ENCODE results near the gene MYOF. TPM values are rescaled to one million over a fixed set of nuclear protein-coding genes. Genes with fewer than 3 reads are reported as not detected.

The MYOF gene
- total RNA-seq, result 231 and 336 TPM in 2 replicates

GRCh38 chr10:93482145-93482834 lies at the start of gene MYOF:
MYOF (minus strand) TSS chr10:93482334; CDS start chr10:93482194, 140 bp downstream.

DNA sequence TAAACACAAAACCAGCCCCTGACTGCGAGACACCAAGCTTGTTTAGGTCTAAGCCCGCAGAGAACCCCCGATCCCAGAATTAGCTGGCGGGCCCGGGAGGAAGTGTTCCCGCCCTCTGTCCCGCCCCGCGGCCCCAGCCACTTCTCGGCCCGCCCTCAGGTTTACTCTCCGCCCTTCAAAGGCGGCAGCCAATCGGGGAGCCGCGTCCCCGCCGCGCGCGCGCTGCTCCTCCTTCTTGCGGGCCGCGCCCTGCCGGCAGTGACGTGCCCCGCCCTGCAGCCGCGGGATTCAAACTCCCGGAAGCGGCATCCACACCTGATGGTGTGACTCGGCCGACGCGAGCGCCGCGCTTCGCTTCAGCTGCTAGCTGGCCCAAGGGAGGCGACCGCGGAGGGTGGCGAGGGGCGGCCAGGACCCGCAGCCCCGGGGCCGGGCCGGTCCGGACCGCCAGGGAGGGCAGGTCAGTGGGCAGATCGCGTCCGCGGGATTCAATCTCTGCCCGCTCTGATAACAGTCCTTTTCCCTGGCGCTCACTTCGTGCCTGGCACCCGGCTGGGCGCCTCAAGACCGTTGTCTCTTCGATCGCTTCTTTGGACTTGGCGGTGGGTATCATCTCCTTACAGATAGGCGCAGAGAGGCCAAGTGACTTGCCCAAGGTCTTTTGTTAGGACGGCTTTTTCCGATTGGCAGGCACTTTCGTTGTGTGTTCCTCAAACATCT lies 14.3 kb upstream of the MYOF start, which contains the start of gene CEP55:
TSS of gene CEP55 (plus strand) at position 291 of the 720 bp plus-strand sequence. CDS start 3,440 bp downstream, outside the sequence.

Other genes starting within 250 kb of the MYOF start
- 8.7 and 74.0 TPM in 2 replicates for gene CEP55, start 14.3 kb upstream of the MYOF start, total RNA-seq
- not detected in 2 replicates for gene FFAR4, start 84.3 kb upstream of the MYOF start, total RNA-seq
- gene RBP4, start 118.9 kb upstream of the MYOF start, total RNA-seq, result 0.28 TPM in 1 of 2 replicates, not detected in the other
- not detected in 2 replicates for gene PDE6C, start 130.2 kb upstream of the MYOF start, total RNA-seq
- gene FRA10AC1, start 220.3 kb upstream of the MYOF start, total RNA-seq, result 4.2 and 7.3 TPM in 2 replicates

All from regular cardiac myocyte (primary cell).